ENCODE results near the gene GPHA2.

- TF ChIP-seq, protein P1, sequence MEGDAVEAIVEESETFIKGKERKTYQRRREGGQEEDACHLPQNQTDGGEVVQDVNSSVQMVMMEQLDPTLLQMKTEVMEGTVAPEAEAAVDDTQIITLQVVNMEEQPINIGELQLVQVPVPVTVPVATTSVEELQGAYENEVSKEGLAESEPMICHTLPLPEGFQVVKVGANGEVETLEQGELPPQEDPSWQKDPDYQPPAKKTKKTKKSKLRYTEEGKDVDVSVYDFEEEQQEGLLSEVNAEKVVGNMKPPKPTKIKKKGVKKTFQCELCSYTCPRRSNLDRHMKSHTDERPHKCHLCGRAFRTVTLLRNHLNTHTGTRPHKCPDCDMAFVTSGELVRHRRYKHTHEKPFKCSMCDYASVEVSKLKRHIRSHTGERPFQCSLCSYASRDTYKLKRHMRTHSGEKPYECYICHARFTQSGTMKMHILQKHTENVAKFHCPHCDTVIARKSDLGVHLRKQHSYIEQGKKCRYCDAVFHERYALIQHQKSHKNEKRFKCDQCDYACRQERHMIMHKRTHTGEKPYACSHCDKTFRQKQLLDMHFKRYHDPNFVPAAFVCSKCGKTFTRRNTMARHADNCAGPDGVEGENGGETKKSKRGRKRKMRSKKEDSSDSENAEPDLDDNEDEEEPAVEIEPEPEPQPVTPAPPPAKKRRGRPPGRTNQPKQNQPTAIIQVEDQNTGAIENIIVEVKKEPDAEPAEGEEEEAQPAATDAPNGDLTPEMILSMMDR (IDR thresholded peaks at IDR 0.05; ENCODE audit: low read depth, low read length, poor library complexity, severe bottlenecking) = no peak
- no peak for TF ChIP-seq EZH2phosphoT487 (IDR thresholded peaks at IDR 0.05; ENCODE audit: borderline replicate concordance, low read length)
Observed at GRCh38 chr11:64915376-64915887, 20.3 kb downstream of the GPHA2 start.
